SK-N-SH (cell line): ENCODE data around the gene UST. TPM values are rescaled to one million over a fixed set of nuclear protein-coding genes. Genes with fewer than 3 reads are reported as not detected.
"Not testable (repeated sequence)": the region's sequence is repeated elsewhere in the genome, so short reads cannot be mapped to it uniquely, and the experiment has no call there.

Experiments used
- CTCF ChIA-PET: fragments of 300-600, 350-600 bp; formaldehyde crosslinking; extraction: SDS; loops from one replicate; lab custom pipeline; 2021; lab: Yijun Ruan, JAX
- POLR2A ChIA-PET: fragments of 350-600 bp; sonication (Branson Sonifier 250); formaldehyde crosslinking; extraction: SDS; loops from one replicate; lab custom pipeline; 2020; ENCODE audit warnings: antibody characterized with exemption, inconsistent platforms; lab: Yijun Ruan, JAX
- DNase-seq: peaks from one replicate; pipeline ENCODE4 v3.0.0; 2012
- H2AFZ ChIP-seq: fragments of 200-600 bp; sonication (generic); 2 replicates; pipeline ENCODE4 v1.8.1; 2016; ENCODE audit warnings: antibody characterized with exemption, mild to moderate bottlenecking, low read depth
- H3F3A ChIP-seq: fragments of 200-600 bp; sonication (generic); replicated peaks from 2 replicates; pipeline ENCODE3; 2016; ENCODE audit warnings: antibody characterized with exemption, mild to moderate bottlenecking; ENCODE audit not compliant: insufficient read depth
- H3K27ac ChIP-seq, 2 experiments: fragments of 200-500 bp in 1 of 2; fragments of 200-600 bp in 1 of 2; sonication (Bioruptor generic) in 1 of 2; sonication (generic), shearing (Covaris generic) in 1 of 2; 2 replicates each; pipeline versions ENCODE4 v1.5.1 to v1.6.1; 2014 to 2016; ENCODE audit warnings: low read depth in 2 of 2, inconsistent platforms in 1 of 2, low read length in 1 of 2, mild to moderate bottlenecking in 1 of 2, mixed read lengths in 1 of 2
- H3K27me3 ChIP-seq: fragments of 200-600 bp; sonication (generic), shearing (Covaris generic); 2 replicates; pipeline ENCODE4 v1.6.1; 2016; ENCODE audit warnings: mixed run types; ENCODE audit not compliant: insufficient read depth
- H3K36me3 ChIP-seq, 2 experiments: fragments of 200-500 bp in 1 of 2; fragments of 200-600 bp in 1 of 2; sonication (Bioruptor generic) in 1 of 2; sonication (generic) in 1 of 2; replicated peaks in 1 of 2; 2 replicates each; pipeline versions ENCODE3 to v1.5.1; 2014 to 2016; ENCODE audit warnings: low read length in 1 of 2, mild to moderate bottlenecking in 1 of 2; ENCODE audit not compliant: insufficient read depth in 2 of 2, control insufficient read depth in 1 of 2
- H3K4me1 ChIP-seq, 2 experiments: fragments of 200-500 bp in 1 of 2; fragments of 200-600 bp in 1 of 2; sonication (Bioruptor generic) in 1 of 2; sonication (generic), shearing (Covaris generic) in 1 of 2; 2 replicates each; pipeline versions ENCODE4 v1.5.1 to v1.6.1; 2014 to 2016; ENCODE audit warnings: low read depth in 1 of 2, low read length in 1 of 2, mixed run types in 1 of 2; ENCODE audit not compliant: insufficient read depth in 2 of 2, control insufficient read depth in 1 of 2
- H3K4me2 ChIP-seq: fragments of 200-600 bp; sonication (generic), shearing (Covaris generic); 2 replicates; pipeline ENCODE4 v1.6.1; 2017; ENCODE audit warnings: mixed run types
- H3K4me3 ChIP-seq, 2 experiments: fragments of 200-500 bp in 1 of 2; fragments of 200-600 bp in 1 of 2; sonication (Bioruptor generic) in 1 of 2; sonication (generic), shearing (Covaris generic) in 1 of 2; 2 replicates each; pipeline versions ENCODE4 v1.5.1 to v1.8.1; 2014 to 2016; ENCODE audit warnings: low read depth in 2 of 2, inconsistent platforms in 1 of 2, low read length in 1 of 2, mild to moderate bottlenecking in 1 of 2, mixed read lengths in 1 of 2, moderate library complexity in 1 of 2
- H3K79me2 ChIP-seq: fragments of 200-600 bp; sonication (generic); 2 replicates; pipeline ENCODE4 v1.8.1; 2017; ENCODE audit warnings: mild to moderate bottlenecking; ENCODE audit not compliant: insufficient read depth
- H3K9ac ChIP-seq: fragments of 200-600 bp; sonication (generic); 2 replicates; pipeline ENCODE4 v1.6.1; 2017; ENCODE audit warnings: mixed run types
- H3K9me2 ChIP-seq: fragments of 200-600 bp; sonication (generic); 2 replicates; pipeline ENCODE4 v1.6.1; 2017; ENCODE audit warnings: mixed run types
- H3K9me3 ChIP-seq: fragments of 200-600 bp; sonication (generic); 2 replicates; pipeline ENCODE4 v1.6.1; 2017; ENCODE audit warnings: mixed run types, mild to moderate bottlenecking, moderate library complexity
- H4K20me1 ChIP-seq: fragments of 200-600 bp; sonication (generic); 2 replicates; pipeline ENCODE4 v1.6.1; 2017; ENCODE audit warnings: mild to moderate bottlenecking, mixed run types; ENCODE audit not compliant: insufficient read depth
- CHD2 ChIP-seq: fragments of 150-350 bp; IDR thresholded peaks from 2 replicates; pipeline ENCODE4 v1.6.1; 2018; ENCODE audit warnings: low read length; ENCODE audit not compliant: partially characterized antibody
- CTCF ChIP-seq: fragments of 200-600 bp; sonication (generic); IDR thresholded peaks from 2 replicates; pipeline ENCODE4 v1.6.1; 2017; ENCODE audit warnings: antibody characterized with exemption, mild to moderate bottlenecking, moderate library complexity
- EP300 ChIP-seq, 2 experiments: IDR thresholded peaks; 2 replicates each; pipeline versions ENCODE4 v1.4.0 to v1.6.1; 2012; ENCODE audit warnings: borderline replicate concordance in 1 of 2, low read depth in 1 of 2, low read length in 1 of 2
- EZH2phosphoT487 ChIP-seq: fragments of 200-600 bp; sonication (generic); IDR thresholded peaks from 2 replicates; pipeline ENCODE4 v1.6.1; 2017; ENCODE audit warnings: low read depth, mixed run types, mild to moderate bottlenecking, antibody characterized with exemption, moderate library complexity, borderline replicate concordance
- FOSL2 ChIP-seq: IDR thresholded peaks from 2 replicates; pipeline ENCODE4 v1.4.0; 2012; ENCODE audit warnings: low read depth, mild to moderate bottlenecking, moderate library complexity, borderline replicate concordance
- FOXJ3 ChIP-seq: sonication (generic); formaldehyde crosslinking; IDR thresholded peaks from 2 replicates; pipeline ENCODE4 v1.5.1; 2020; ENCODE audit warnings: mild to moderate bottlenecking, missing genetic modification reagents
- FOXM1 ChIP-seq: IDR thresholded peaks from 2 replicates; pipeline ENCODE4 v1.4.0; 2012; ENCODE audit warnings: low read depth, mild to moderate bottlenecking
- GABPA ChIP-seq: IDR thresholded peaks from 2 replicates; pipeline ENCODE4 v1.4.0; 2012; ENCODE audit warnings: low read depth, mild to moderate bottlenecking
- JUND ChIP-seq: IDR thresholded peaks from 2 replicates; pipeline ENCODE4 v1.4.0; 2012
- MAX ChIP-seq: IDR thresholded peaks from 2 replicates; pipeline ENCODE4 v1.4.0; 2012; ENCODE audit warnings: low read depth
- NFIC ChIP-seq: IDR thresholded peaks from 2 replicates; pipeline ENCODE4 v1.4.0; 2012; ENCODE audit warnings: borderline replicate concordance
- POLR2AphosphoS5 ChIP-seq: IDR thresholded peaks from 2 replicates; pipeline ENCODE4 v1.6.1; 2012; ENCODE audit warnings: low read depth, low read length
- RAD21 ChIP-seq: IDR thresholded peaks from 2 replicates; pipeline ENCODE4 v1.6.1; 2012; ENCODE audit warnings: mild to moderate bottlenecking, low read length
- RFX5 ChIP-seq: IDR thresholded peaks from 2 replicates; pipeline ENCODE4 v1.6.1; 2012; ENCODE audit warnings: mild to moderate bottlenecking, improper control_type of control experiment, low read length
- TEAD4 ChIP-seq: IDR thresholded peaks from 2 replicates; pipeline ENCODE4 v1.4.0; 2012; ENCODE audit warnings: mild to moderate bottlenecking, borderline replicate concordance; ENCODE audit not compliant: insufficient read depth
- WGBS: methylation state at CpG from one replicate; pipeline ENCODE4 v1.1.6; 2017; ENCODE audit warnings: low lambda C conversion rate; 5-methylcytosine and 5-hydroxymethylcytosine counted together
- polyA plus RNA-seq, 3 experiments: library from polyadenylated mRNA; depleted of rRNA; stranded (reverse); fragments of >200 nt; gene quantifications; 2 replicates each; pipeline ENCODE4 v1.2.3, GENCODE V29; 2012
- TF ChIP-seq, protein P1 (sequence below): IDR thresholded peaks from 2 replicates; pipeline ENCODE4 v1.4.0; 2012; ENCODE audit warnings: low read depth, borderline replicate concordance

The UST gene
- polyA plus RNA-seq, 1 of the 3 experiments (the other 2 are of a cell fraction) = 1.7 TPM

- 57% methylated on average over 7 of the region's 7 CpGs for WGBS
- H3K27me3 ChIP-seq, H4K20me1 ChIP-seq, POLR2A ChIA-PET, H3K4me2 ChIP-seq, H3K9me3 ChIP-seq, H3K36me3 ChIP-seq, H3K4me1 ChIP-seq, CTCF ChIA-PET, H3F3A ChIP-seq, H3K9ac ChIP-seq, H3K79me2 ChIP-seq, H3K27ac ChIP-seq, H3K9me2 ChIP-seq, H3K4me3 ChIP-seq, DNase-seq, H2AFZ ChIP-seq: not testable (repeated sequence)
These were observed 133.9 kb downstream of the UST start for GRCh38 chr6:148880742-148881141.

- H3F3A ChIP-seq = peaks cover 20% of the 10 kb centered on the region
- no peaks in the 10 kb centered on the region for H3K36me3 ChIP-seq
- no peak overlapping the region for H2AFZ ChIP-seq
- peaks cover 2 to 20% of the 10 kb centered on the region in 2 experiments for H3K4me1 ChIP-seq
- no peaks in the 10 kb centered on the region for H3K27me3 ChIP-seq
- no peak overlapping the region for H3K9ac ChIP-seq
- H3K27ac ChIP-seq = no peak overlapping the region
- no peaks in the 10 kb centered on the region for H3K9me2 ChIP-seq
- ChIA-PET POLR2A (no interaction called here), CTCF (no interaction called here)
- TF ChIP-seq JUND (no peak), POLR2AphosphoS5 (no peak), GABPA (no peak), FOSL2 (no peak), EP300 (IDR thresholded peaks at IDR 0.05; ENCODE audit: borderline replicate concordance in 1 of 2, low read depth in 1 of 2, low read length in 1 of 2) (no peak), FOXM1 (no peak), RAD21 (no peak), MAX (no peak), CTCF (no peak), CHD2 (no peak), FOXJ3 (CRISPR knock-in tag) (no peak), EZH2phosphoT487 (no peak), RFX5 (no peak), NFIC (no peak), TEAD4 (no peak)
- TF ChIP-seq, protein P1, sequence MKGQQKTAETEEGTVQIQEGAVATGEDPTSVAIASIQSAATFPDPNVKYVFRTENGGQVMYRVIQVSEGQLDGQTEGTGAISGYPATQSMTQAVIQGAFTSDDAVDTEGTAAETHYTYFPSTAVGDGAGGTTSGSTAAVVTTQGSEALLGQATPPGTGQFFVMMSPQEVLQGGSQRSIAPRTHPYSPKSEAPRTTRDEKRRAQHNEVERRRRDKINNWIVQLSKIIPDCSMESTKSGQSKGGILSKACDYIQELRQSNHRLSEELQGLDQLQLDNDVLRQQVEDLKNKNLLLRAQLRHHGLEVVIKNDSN = no peak
- 45% methylated on average over 9 of the region's 9 CpGs for WGBS
- H3K79me2 ChIP-seq = no peaks in the 10 kb centered on the region
- H4K20me1 ChIP-seq = no peaks in the 10 kb centered on the region
- no peaks in the 10 kb centered on the region for H3K9me3 ChIP-seq
- no peak overlapping the region for H3K4me3 ChIP-seq
- no peak overlapping the region for H3K4me2 ChIP-seq
- no peak for DNase-seq
These were observed 134.9 kb downstream of the UST start for GRCh38 chr6:148881593-148882311.
